Measurements from ENCODE around the gene TNS2.
"Not testable (repeated sequence)": the region's sequence is repeated elsewhere in the genome, so short reads cannot be mapped to it uniquely, and the experiment has no call there.

Gene TNS2, protein sequence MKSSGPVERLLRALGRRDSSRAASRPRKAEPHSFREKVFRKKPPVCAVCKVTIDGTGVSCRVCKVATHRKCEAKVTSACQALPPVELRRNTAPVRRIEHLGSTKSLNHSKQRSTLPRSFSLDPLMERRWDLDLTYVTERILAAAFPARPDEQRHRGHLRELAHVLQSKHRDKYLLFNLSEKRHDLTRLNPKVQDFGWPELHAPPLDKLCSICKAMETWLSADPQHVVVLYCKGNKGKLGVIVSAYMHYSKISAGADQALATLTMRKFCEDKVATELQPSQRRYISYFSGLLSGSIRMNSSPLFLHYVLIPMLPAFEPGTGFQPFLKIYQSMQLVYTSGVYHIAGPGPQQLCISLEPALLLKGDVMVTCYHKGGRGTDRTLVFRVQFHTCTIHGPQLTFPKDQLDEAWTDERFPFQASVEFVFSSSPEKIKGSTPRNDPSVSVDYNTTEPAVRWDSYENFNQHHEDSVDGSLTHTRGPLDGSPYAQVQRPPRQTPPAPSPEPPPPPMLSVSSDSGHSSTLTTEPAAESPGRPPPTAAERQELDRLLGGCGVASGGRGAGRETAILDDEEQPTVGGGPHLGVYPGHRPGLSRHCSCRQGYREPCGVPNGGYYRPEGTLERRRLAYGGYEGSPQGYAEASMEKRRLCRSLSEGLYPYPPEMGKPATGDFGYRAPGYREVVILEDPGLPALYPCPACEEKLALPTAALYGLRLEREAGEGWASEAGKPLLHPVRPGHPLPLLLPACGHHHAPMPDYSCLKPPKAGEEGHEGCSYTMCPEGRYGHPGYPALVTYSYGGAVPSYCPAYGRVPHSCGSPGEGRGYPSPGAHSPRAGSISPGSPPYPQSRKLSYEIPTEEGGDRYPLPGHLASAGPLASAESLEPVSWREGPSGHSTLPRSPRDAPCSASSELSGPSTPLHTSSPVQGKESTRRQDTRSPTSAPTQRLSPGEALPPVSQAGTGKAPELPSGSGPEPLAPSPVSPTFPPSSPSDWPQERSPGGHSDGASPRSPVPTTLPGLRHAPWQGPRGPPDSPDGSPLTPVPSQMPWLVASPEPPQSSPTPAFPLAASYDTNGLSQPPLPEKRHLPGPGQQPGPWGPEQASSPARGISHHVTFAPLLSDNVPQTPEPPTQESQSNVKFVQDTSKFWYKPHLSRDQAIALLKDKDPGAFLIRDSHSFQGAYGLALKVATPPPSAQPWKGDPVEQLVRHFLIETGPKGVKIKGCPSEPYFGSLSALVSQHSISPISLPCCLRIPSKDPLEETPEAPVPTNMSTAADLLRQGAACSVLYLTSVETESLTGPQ (N-terminal part only)

DNA sequence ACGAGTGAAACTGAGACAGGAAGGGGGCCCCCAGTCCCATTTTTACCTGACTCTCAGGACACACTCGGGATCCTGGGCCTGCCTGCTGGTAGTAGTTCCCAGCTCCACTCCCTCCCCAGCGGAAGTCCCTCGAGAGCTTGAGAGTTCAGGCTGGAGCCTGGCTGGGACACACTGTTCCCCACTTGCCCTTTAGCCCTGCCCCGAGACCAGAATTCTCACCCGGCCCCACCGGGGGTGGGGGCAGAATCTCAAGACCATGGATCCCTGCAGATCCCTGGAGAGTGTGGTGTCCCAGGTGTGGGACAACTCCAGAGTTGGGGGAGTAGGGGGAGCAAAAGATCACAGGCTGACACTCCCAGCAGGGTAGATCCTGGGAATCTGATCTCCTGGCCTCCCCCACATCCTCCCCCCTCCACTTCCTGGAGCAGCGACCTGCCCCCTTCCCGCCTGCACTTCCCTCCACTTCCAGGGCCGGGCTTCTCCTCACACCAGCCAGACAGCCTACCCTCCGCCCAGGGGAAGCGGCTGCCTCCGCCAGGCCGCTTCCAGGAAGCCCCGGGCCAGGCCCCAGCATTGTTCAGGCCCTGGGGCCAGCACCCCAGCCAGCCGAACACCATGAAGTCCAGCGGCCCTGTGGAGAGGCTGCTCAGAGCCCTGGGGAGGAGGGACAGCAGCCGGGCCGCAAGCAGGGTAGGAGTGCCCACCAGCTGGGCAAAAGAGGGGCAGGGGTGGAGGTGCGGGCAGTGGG, at the start of gene TNS2:
Gene TNS2, plus strand, starts transcription at position 495 of the 748 bp plus-strand sequence. Its CDS starts 121 bp downstream, at position 616.
- H3K4me3 ChIP-seq, result no peak within 1 kb of the TSS

DNA sequence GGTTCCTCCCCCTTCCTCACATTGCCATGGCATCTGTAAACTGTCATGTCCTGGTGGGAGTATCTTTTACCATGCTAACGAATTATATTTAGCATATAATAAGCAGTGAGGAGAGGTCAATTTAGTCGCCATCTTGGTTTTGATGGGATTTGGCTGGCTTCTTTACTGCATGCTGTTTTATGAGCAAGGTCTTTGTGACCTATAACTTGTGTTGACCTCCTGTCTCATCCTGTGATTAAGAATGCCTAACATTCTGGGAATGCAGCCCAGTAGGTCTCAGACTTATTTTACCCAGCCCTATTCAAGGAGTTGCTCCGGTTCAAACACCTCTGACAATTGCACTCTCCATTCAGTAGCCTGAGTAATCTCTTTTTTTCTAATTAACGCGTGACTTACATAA, 45.7 kb upstream of the TNS2 start:
- H3K4me1 ChIP-seq, result peaks cover 22% of the 10 kb centered on the region
- H3K36me3 ChIP-seq (replicated peaks), result peaks cover 21% of the 10 kb centered on the region
- H3K9me3 ChIP-seq, result no peaks in the 10 kb centered on the region
- peak; percentile 17 to 37 for DNase-seq (ENCODE audit: low spot score in 2 of 2)
- 0 out of 2 replicates have a peak, but pooled peaks cover 2% of the 10 kb centered on the region for H3K27me3 ChIP-seq (ENCODE audit: low read depth)
- H3K4me3 ChIP-seq, result no peak overlapping the region
- in situ Hi-C loops (cut with MboI; ENCODE audit: low sequenced_read_pairs), result no loop called here

More for the DNA sequence above, at the start of gene TNS2:
- Histone ChIP-seq H3K27me3 (ENCODE audit: low read depth) (no peaks in the 10 kb centered on the region), H3K4me1 (peaks cover 30% of the 10 kb centered on the region), H3K36me3 (replicated peaks) (no peaks in the 10 kb centered on the region), H3K9me3 (no peaks in the 10 kb centered on the region)
- peak; percentile 11 to 65 for DNase-seq (ENCODE audit: low spot score in 2 of 2)
- in situ Hi-C loops (cut with MboI; ENCODE audit: low sequenced_read_pairs), result no loop called here

DNA sequence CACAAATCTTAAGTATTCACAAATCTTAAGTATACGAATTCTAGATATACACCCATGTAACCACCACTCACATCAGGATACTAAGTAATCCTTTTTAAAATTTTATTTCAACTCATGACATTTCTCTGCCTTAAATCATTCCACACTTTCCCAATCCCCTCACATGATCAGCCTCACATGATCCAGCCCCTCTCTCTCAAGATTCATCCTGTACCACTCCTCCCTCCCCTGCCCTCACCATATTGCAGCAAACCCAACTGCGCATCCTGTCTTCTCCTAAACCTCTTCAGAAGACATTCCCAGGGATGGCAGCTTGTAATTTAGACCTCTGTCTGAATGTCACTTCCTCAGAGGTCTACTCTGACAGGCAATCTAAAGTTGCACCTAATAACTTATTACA, 45.3 kb upstream of the TNS2 start:
- Histone ChIP-seq H3K4me3 (peak overlapping the region; percentile 96), H3K27me3 (ENCODE audit: low read depth) (no peaks in the 10 kb centered on the region), H3K9me3 (no peaks in the 10 kb centered on the region), H3K36me3 (replicated peaks) (peaks cover 23% of the 10 kb centered on the region), H3K4me1 (peaks cover 26% of the 10 kb centered on the region)
- peak in 1 of 2 experiments; percentile 38 for DNase-seq (ENCODE audit: low spot score in 2 of 2)
- in situ Hi-C loops (cut with MboI; ENCODE audit: low sequenced_read_pairs), result no loop called here

DNA sequence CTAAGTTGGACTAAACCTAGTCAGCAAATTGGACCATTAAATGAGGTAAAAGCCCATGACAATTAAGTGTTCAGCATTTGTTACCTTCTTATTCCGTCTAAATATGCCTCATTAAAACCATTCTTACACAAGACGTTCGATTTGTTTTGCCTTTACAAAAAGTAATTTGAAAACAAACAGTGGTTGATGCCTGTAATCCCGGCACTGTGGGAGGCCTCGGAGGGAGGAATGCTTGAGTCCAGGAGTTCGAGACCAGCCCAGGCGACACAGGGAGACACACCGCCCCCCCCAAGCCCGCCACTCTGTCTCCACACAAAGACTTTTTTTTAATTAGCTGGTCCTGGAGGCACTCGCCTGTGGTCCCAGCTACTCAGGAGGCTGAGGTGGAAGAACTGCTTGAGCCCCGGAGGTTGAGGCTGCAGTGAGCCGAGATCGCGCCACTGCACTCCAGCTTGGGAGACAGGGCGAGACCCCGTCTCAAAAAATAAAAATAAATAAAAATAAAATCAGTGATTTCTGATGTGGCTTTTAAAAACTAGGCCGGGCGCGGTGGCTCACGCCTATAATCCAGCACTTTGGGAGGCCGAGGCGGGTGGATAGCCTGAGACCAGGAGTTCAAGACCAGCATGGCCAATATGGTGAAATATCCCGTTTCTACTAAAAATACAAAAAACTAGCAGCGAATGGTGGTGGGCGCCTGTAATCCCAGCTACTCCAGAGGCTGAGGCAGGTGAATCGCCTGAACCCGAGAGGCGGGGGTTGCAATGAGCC, 44.5 kb upstream of the TNS2 start:
- peak in 1 of 2 experiments; percentile 50 for DNase-seq (ENCODE audit: low spot score in 2 of 2)
- in situ Hi-C loops (cut with MboI; ENCODE audit: low sequenced_read_pairs), result no loop called here

DNA sequence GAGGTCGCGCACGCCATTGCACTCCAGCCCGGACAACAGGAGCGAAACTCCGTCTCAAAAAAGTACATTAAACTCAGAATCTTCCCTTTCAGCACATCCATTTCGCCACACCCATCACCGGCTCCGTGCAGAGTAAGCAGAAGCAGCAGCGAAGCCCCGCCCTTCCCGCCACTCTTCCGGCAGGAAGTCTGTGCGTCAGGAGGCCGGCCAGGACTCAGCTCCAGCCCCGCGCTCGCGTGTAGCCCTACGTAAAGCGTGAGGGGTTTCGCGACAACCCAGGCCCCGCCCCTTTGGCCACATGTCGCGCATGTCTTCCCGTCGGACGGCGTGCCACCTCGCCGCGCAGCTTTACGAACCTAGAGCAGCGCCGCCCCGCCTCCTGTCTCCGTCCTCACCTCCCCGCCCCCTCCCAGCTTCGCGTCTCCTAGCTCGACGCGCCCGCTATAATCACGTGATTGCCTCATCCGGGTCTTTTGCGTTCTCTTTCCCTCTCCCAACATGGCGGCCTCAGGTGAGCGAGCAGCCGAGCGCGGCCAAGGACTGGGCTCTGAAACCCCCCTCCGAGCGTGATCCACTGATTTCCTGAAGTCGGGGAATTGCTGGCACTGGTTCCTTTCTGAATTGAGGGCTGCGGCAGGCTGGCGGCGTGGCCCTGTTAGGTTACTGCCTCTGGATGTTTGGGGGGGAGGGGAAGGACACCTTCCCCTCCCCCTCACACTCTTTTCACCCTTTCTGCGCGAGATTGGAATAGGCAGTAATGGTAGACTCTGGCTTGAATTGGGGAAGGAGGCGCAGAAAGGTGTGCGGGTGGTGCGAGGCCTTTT, 43.7 kb upstream of the TNS2 start, which contains the start of gene EIF4B:
Gene EIF4B, plus strand, starts transcription at position 471 of the 824 bp plus-strand sequence. Its CDS starts 28 bp downstream, at position 499.
- no peaks in the 10 kb centered on the region for H3K27me3 ChIP-seq (ENCODE audit: low read depth)
- peaks cover 39% of the 10 kb centered on the region for H3K36me3 ChIP-seq (replicated peaks)
- H3K4me3 ChIP-seq, result peak within 1 kb of the TSS; percentile 96
- H3K9me3 ChIP-seq, result no peaks in the 10 kb centered on the region
- in situ Hi-C loops (cut with MboI; ENCODE audit: low sequenced_read_pairs), result no loop called here
- peak; percentile 100 for DNase-seq (ENCODE audit: low spot score in 2 of 2)
- H3K4me1 ChIP-seq, result peaks cover 35% of the 10 kb centered on the region

More for the DNA sequence above, 44.5 kb upstream of the TNS2 start:
- Histone ChIP-seq H3K9me3 (no peaks in the 10 kb centered on the region), H3K27me3 (ENCODE audit: low read depth) (no peaks in the 10 kb centered on the region), H3K4me1 (peaks cover 32% of the 10 kb centered on the region), H3K36me3 (replicated peaks) (peaks cover 31% of the 10 kb centered on the region), H3K4me3 (peak overlapping the region; percentile 96)

DNA sequence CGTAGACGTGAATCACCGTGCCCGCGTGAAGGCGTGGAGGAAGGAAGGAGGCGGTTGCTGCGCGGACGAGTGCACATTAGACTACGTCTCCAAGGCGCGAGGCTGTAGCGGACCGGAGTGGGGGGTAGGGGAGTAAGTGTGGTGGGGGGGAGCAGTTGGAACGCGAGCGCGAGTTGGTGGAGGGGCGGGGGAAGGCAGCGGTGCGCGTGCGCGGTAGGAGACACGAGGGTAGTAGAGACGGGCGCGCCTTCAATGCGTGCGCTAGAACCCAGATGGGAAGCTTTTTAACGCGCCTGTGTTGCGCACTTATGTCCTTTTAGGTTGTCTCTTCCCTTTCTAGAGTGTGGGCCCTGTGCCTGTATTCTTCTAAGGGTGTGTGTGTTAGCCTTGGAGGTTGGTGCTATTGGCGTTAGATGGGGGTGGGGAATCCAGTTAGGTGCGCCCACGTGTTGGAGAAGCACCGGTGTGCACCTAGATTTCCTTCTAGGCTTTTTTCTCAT, 43.0 kb upstream of the TNS2 start:
- Histone ChIP-seq H3K9me3 (no peaks in the 10 kb centered on the region), H3K4me1 (peaks cover 35% of the 10 kb centered on the region), H3K4me3 (peak overlapping the region; percentile 96), H3K36me3 (replicated peaks) (peaks cover 45% of the 10 kb centered on the region), H3K27me3 (ENCODE audit: low read depth) (no peaks in the 10 kb centered on the region)
- DNase-seq (ENCODE audit: low spot score in 2 of 2), result peak; percentile 73 to 92
- in situ Hi-C loops (cut with MboI; ENCODE audit: low sequenced_read_pairs), result no loop called here

DNA sequence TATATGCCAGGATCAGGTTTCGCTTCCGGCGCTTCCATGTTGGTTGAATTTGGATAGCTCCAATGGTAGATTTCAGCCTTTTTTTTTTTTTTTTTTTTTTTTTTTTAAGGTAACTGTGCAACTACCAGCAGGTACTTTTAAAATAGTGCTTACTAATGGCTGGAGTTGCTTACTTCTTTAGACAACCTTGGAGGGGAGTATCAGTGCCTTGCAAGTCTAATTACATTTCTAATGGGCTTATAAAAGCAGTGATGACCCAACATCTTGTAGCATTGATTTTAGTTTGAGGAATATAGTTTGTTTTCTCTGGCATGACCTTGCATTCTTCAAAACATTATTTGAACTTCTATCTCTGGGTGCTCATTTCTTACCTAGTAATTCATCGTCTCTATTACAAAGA, 42.5 kb upstream of the TNS2 start:
- in situ Hi-C loops (cut with MboI; ENCODE audit: low sequenced_read_pairs), result no loop called here

DNA sequence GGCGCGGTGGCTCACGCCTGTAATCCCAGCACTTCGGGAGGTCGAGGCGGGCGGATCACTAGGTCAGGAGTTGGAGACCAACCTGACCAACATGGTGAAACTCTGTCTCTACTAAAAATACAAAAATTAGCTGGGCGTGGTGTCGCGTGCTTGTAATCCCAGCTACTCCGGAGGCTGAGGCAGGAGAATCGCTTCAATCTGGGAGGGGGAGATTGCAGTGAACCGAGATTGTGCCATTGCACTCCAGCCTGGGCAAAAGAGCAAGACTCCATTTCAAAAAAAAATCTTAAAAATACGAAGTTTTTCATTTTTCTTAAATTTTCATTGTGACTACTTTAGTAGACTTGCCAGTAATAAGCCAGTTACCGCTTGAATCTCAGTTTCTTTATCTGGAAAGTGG, 41.1 kb upstream of the TNS2 start:
- H3K27me3 ChIP-seq (ENCODE audit: low read depth); H3K9me3 ChIP-seq; in situ Hi-C loops (cut with MboI; ENCODE audit: low sequenced_read_pairs): not testable (repeated sequence)
- peaks cover 35% of the 10 kb centered on the region for H3K4me1 ChIP-seq
- DNase-seq (ENCODE audit: low spot score in 2 of 2), result peak in 1 of 2 experiments; percentile 13
- H3K36me3 ChIP-seq (replicated peaks), result peaks cover 54% of the 10 kb centered on the region
- H3K4me3 ChIP-seq, result peak overlapping the region; percentile 96

More for the DNA sequence above, 42.5 kb upstream of the TNS2 start:
- peaks cover 48% of the 10 kb centered on the region for H3K36me3 ChIP-seq (replicated peaks)
- H3K4me3 ChIP-seq, result peak overlapping the region; percentile 96
- H3K4me1 ChIP-seq, result peaks cover 35% of the 10 kb centered on the region
- H3K27me3 ChIP-seq (ENCODE audit: low read depth), result no peaks in the 10 kb centered on the region
- no peak for DNase-seq (ENCODE audit: low spot score in 2 of 2)
- no peaks in the 10 kb centered on the region for H3K9me3 ChIP-seq

DNA sequence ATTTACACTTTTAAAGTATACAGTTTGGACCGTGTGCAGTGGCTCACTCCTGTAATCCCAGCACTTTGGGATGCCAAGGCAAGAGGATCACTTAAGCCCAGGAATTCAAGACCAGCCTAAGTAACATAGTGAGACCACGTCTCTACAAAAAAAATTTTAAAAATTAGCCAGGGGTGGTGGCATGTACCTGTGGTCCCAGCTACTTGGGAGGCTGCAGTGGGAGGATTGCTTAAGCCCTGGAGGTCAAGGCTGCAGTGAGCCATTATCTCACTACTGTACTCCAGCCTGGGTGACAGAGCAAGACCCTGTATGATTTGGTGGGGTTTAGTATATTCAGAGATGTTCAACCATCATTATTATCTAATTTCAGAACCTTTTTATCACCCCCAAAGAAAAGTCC, 38.9 kb upstream of the TNS2 start:
- no peak overlapping the region for H3K4me3 ChIP-seq
- no peaks in the 10 kb centered on the region for H3K27me3 ChIP-seq (ENCODE audit: low read depth)
- H3K36me3 ChIP-seq (replicated peaks), result peaks cover 65% of the 10 kb centered on the region
- peaks cover 29% of the 10 kb centered on the region for H3K4me1 ChIP-seq
- in situ Hi-C loops (cut with MboI; ENCODE audit: low sequenced_read_pairs), result no loop called here
- no peak for DNase-seq (ENCODE audit: low spot score in 2 of 2)
- H3K9me3 ChIP-seq, result no peaks in the 10 kb centered on the region

DNA sequence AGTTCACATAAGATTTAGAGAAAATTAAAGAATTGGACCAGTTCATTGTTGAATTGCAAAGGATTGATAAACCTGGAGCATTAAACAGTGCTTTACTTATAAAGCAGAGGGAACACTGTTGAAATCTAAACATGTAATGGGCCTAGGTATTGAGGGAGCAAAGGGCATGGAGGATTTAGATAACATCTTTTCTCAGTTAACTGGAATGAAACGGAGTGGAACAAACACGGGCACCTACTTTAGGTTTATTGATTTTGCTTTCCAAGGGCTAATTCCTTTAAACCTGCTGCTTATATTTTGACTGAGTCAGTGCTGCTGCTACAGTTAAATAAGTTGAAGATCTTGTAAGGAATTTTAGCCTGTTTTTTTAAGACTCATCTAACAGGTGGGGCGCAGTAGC, 38.0 kb upstream of the TNS2 start:
- Histone ChIP-seq H3K27me3 (ENCODE audit: low read depth) (no peaks in the 10 kb centered on the region), H3K36me3 (replicated peaks) (peaks cover 71% of the 10 kb centered on the region), H3K4me1 (peaks cover 29% of the 10 kb centered on the region), H3K4me3 (no peak overlapping the region), H3K9me3 (no peaks in the 10 kb centered on the region)
- DNase-seq (ENCODE audit: low spot score in 2 of 2), result no peak
- in situ Hi-C loops (cut with MboI; ENCODE audit: low sequenced_read_pairs), result no loop called here

DNA sequence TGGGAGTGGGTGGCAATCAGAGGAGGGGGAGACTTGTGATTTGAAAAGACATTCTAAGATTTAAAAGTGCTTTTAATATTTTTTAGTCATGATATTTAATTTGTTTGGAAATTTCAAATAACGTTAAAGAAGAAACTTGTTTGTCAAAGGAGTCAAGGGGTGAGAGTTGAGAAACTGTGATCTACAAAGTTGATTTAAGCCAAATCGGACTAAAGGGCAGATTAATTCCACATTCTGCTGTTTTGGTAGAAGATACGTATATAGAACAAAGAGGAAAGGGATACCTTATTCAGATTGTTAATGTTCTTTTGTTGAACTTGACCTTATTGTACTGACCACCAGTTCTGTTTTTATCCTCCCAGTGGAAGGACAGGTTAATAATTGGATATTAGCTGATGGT, 36.9 kb upstream of the TNS2 start:
- Histone ChIP-seq H3K36me3 (replicated peaks) (peaks cover 75% of the 10 kb centered on the region), H3K4me1 (peaks cover 24% of the 10 kb centered on the region), H3K4me3 (no peak overlapping the region), H3K9me3 (no peaks in the 10 kb centered on the region), H3K27me3 (ENCODE audit: low read depth) (no peaks in the 10 kb centered on the region)
- in situ Hi-C loops (cut with MboI; ENCODE audit: low sequenced_read_pairs), result no loop called here
- DNase-seq (ENCODE audit: low spot score in 2 of 2), result no peak

Data from HAP-1 (cell line).